Transverse colon (tissue), 4 donors: ENCODE data around the gene RARA.

Experiments used
- CTCF ChIP-seq, 5 experiments: fragments of 200-600 bp in 3 of 5; fragments of 450-650 bp in 2 of 5; sonication (generic) in 3 of 5; IDR thresholded peaks; 1 replicate in 2 of 5; 2 replicates in 3 of 5; pipeline ENCODE4 v1.5.1; 2016 to 2017; ENCODE audit warnings: antibody characterized with exemption in 5 of 5, inconsistent platforms in 3 of 5, mild to moderate bottlenecking in 2 of 5, moderate library complexity in 1 of 5
- POLR2A ChIP-seq: fragments of 450-650 bp; IDR thresholded peaks from one replicate; pipeline ENCODE4 v1.6.1; 2016; ENCODE audit warnings: antibody characterized with exemption, mild to moderate bottlenecking, moderate library complexity
- POLR2AphosphoS5 ChIP-seq, 3 donors: sonication (generic); formaldehyde crosslinking; IDR thresholded peaks; one replicate each; pipeline ENCODE4 v1.6.1; 2016; ENCODE audit warnings: antibody characterized with exemption in 3 of 3

- TF ChIP-seq CTCF (IDR thresholded peaks at IDR 0.05) (no peak), POLR2AphosphoS5 (IDR thresholded peaks at IDR 0.05) (no peak), POLR2A (no peak)
Observed at GRCh38 chr17:40287159-40287493, 21.9 kb upstream of the RARA start.
